ENCODE results near the gene JARID2.

Gene JARID2

DNA sequence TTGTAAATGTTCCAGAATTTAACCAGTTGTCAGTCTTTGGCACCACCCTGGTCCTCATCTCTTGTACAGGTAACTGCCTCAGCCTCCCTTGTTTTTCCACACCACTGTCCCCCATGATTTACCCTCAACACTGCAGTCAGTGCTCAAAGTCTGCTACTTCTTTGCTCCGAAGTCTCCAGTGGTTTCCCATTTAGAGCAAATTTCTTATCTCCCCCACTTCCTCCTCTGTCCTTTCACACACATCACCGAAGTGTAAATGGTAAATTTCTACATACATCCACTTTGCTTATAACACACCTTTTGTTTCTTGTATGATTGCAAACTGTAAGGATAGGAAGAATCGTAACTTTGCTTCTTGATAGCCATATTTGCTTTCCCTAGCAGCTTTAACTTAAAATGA lies 115.3 kb downstream of the JARID2 start:
- H3K36me3 ChIP-seq (ENCODE audit: control insufficient read depth in 4 of 4, insufficient read depth in 4 of 4, low read length in 3 of 4), result peaks cover 0 to 5% (median 0%) of the 10 kb centered on the region in 4 experiments
- H3K9me3 ChIP-seq (ENCODE audit: control extremely low read depth in 1 of 5, control insufficient read depth in 4 of 5, insufficient read depth in 2 of 5, low read depth in 1 of 5, low read length in 4 of 5), result no peaks in the 10 kb centered on the region
- no peak overlapping the region for H3K27ac ChIP-seq (ENCODE audit: insufficient read depth in 1 of 2, low read depth in 1 of 2, low read length in 2 of 2, poor library complexity in 1 of 2, severe bottlenecking in 2 of 2)
- WGBS (ENCODE audit: insufficient coverage), result 33% methylated on average over 1 of the region's 3 CpGs
- peaks cover 25 to 85% (median 70%) of the 10 kb centered on the region in 4 experiments for H3K4me1 ChIP-seq (ENCODE audit: control extremely low read depth in 1 of 4, control insufficient read depth in 4 of 4, insufficient read depth in 4 of 4, low read length in 3 of 4)
- DNase-seq, result no peak
- POLR2A ChIA-PET, result no interaction called here
- no peak overlapping the region for H3K4me3 ChIP-seq (ENCODE audit: control insufficient read depth in 1 of 7, extremely low read depth in 1 of 7, insufficient read depth in 4 of 7, low read depth in 2 of 7, low read length in 6 of 7)
- no peaks in the 10 kb centered on the region for H3K27me3 ChIP-seq (replicated peaks in 2 of 5; ENCODE audit: control insufficient read depth in 4 of 5, insufficient read depth in 5 of 5, low read length in 4 of 5)
- CTCF ChIA-PET, result interaction anchor here (0.6 to 1.5 kb wide), 4 partner anchors 18 to 77 kb away, joined by 3 to 4 read pairs (median 3); no protein-coding TSS in a partner anchor

DNA sequence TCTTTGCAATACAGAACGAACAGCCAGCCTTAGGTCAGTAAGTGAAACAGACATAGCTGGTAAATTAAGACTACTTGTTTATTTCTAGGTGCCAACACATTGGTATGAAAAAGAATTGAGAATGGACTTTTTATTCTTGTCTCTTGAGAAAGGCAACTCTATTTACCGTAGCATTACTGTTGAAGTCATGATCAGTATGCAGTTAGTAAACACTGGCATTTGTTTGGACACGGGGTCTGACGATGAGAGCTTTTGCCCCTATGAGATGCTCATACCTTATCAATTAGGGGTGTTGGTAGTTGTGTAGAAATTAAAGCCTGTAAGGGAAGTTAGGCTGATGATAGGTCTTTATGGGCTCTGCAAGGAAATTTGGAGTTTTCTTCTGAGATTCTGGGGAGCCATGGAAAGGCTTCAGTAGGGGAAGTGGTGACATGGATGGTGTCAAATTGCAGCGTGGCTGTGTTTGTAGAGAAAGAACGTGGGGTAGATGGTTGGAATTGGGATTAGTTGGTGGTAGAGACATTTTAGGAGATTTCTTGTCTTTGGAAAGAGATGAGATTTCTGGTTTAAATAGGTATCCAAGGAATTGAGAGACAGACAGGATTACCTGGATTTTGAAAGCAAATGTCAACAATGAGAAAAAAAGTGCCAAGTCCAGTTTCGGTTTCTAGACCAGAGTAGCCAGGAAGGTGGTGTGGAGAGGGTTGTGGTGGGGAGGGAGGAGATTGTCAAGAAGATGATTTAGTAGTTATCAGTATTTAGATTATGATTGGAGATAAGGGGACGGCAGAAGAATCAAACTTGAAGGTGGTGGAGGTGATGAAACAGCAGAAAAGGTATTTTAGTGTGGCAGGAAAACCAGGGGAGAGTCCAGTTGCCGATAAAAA lies 116.6 kb downstream of the JARID2 start:
- H3K4me1 ChIP-seq (ENCODE audit: control extremely low read depth in 1 of 4, control insufficient read depth in 4 of 4, insufficient read depth in 4 of 4, low read length in 3 of 4), result peaks cover 34 to 86% (median 72%) of the 10 kb centered on the region in 4 experiments
- H3K27ac ChIP-seq (ENCODE audit: insufficient read depth in 1 of 2, low read depth in 1 of 2, low read length in 2 of 2, poor library complexity in 1 of 2, severe bottlenecking in 2 of 2), result peak overlapping the region in 1 of 2 experiments; percentile 28
- no peaks in the 10 kb centered on the region for H3K9me3 ChIP-seq (ENCODE audit: control extremely low read depth in 1 of 5, control insufficient read depth in 4 of 5, insufficient read depth in 2 of 5, low read depth in 1 of 5, low read length in 4 of 5)
- 69% methylated on average over 9 of the region's 9 CpGs for WGBS (ENCODE audit: insufficient coverage)
- H3K27me3 ChIP-seq (replicated peaks in 2 of 5; ENCODE audit: control insufficient read depth in 4 of 5, insufficient read depth in 5 of 5, low read length in 4 of 5), result no peaks in the 10 kb centered on the region
- DNase-seq, result no peak
- POLR2A ChIA-PET, result no interaction called here
- peaks cover 0 to 5% (median 0%) of the 10 kb centered on the region in 4 experiments for H3K36me3 ChIP-seq (ENCODE audit: control insufficient read depth in 4 of 4, insufficient read depth in 4 of 4, low read length in 3 of 4)
- CTCF ChIA-PET, result interaction anchor here (1.3 to 1.5 kb wide), 2 partner anchors 28 to 78 kb away, joined by 3 to 4 read pairs; no protein-coding TSS in a partner anchor
- no peak overlapping the region for H3K4me3 ChIP-seq (ENCODE audit: control insufficient read depth in 1 of 7, extremely low read depth in 1 of 7, insufficient read depth in 4 of 7, low read depth in 2 of 7, low read length in 6 of 7)

GRCh38 chr6:15363164-15363522 lies 117.3 kb downstream of the JARID2 start:
- POLR2A ChIA-PET, result no interaction called here

DNA sequence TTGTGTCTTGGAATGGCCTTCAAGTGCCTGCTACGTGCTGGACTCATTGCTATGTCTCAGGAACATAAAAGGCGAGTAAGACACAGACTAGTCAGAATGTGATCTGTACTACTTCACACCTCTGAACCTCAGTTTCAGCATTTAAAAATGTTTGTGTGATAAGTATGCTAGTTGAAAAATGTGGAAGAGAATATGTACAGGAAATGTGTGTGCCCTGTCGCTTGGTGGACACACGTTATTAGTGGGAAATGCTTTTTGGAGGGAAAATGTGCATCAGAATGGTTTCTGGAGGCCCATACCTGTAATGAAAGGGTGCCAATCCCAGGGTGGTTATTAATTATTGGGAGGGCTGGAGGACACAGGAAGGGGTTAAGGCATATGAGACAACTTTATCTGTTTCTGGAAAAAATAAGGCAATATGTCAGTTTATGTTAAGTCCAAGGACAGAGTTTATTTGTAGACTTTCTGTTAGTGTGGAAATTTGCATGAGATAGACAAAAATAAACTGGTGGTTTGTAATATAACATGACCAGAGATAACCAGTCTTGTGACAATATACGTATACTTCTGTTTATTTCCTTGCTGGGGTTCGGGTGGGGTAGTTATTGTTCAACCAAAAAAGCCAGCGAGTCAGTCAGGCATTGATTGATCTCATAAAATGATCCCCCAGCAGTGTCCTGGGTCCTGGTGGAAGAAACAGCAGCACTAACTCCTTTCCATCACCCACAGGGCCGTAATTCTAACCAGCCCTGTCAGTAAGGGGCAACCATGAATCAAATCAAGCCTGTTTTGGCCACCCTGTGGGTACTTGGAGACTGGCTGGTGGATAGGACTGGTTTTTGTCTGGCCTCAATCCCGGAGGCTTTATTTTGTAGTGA lies 117.9 kb downstream of the JARID2 start:
- peak in 1 of 3 donors; percentile 49 for DNase-seq
- peak overlapping the region in 1 of 2 experiments; percentile 28 for H3K27ac ChIP-seq (ENCODE audit: insufficient read depth in 1 of 2, low read depth in 1 of 2, low read length in 2 of 2, poor library complexity in 1 of 2, severe bottlenecking in 2 of 2)
- ChIA-PET CTCF (no interaction called here), POLR2A (no interaction called here)
- no peaks in the 10 kb centered on the region for H3K9me3 ChIP-seq (ENCODE audit: control extremely low read depth in 1 of 5, control insufficient read depth in 4 of 5, insufficient read depth in 2 of 5, low read depth in 1 of 5, low read length in 4 of 5)
- H3K4me1 ChIP-seq (ENCODE audit: control extremely low read depth in 1 of 4, control insufficient read depth in 4 of 4, insufficient read depth in 4 of 4, low read length in 3 of 4), result peaks cover 37 to 86% (median 74%) of the 10 kb centered on the region in 4 experiments
- H3K36me3 ChIP-seq (ENCODE audit: control insufficient read depth in 4 of 4, insufficient read depth in 4 of 4, low read length in 3 of 4), result peaks cover 0 to 8% (median 0%) of the 10 kb centered on the region in 4 experiments
- H3K4me3 ChIP-seq (ENCODE audit: control insufficient read depth in 1 of 7, extremely low read depth in 1 of 7, insufficient read depth in 4 of 7, low read depth in 2 of 7, low read length in 6 of 7), result peak overlapping the region in 1 of 7 experiments; percentile 3
- WGBS (ENCODE audit: insufficient coverage), result 54% methylated on average over 4 of the region's 9 CpGs
- no peaks in the 10 kb centered on the region for H3K27me3 ChIP-seq (replicated peaks in 2 of 5; ENCODE audit: control insufficient read depth in 4 of 5, insufficient read depth in 5 of 5, low read length in 4 of 5)

More at GRCh38 chr6:15363164-15363522, 117.3 kb downstream of the JARID2 start:
- no peak for DNase-seq
- H3K27ac ChIP-seq (ENCODE audit: insufficient read depth in 1 of 2, low read depth in 1 of 2, low read length in 2 of 2, poor library complexity in 1 of 2, severe bottlenecking in 2 of 2), result peak overlapping the region in 1 of 2 experiments; percentile 28
- peaks cover 36 to 86% (median 74%) of the 10 kb centered on the region in 4 experiments for H3K4me1 ChIP-seq (ENCODE audit: control extremely low read depth in 1 of 4, control insufficient read depth in 4 of 4, insufficient read depth in 4 of 4, low read length in 3 of 4)
- WGBS (ENCODE audit: insufficient coverage), result 83% methylated on average over 3 of the region's 3 CpGs
- H3K27me3 ChIP-seq (replicated peaks in 2 of 5; ENCODE audit: control insufficient read depth in 4 of 5, insufficient read depth in 5 of 5, low read length in 4 of 5), result no peaks in the 10 kb centered on the region
- CTCF ChIA-PET, result no interaction called here
- H3K4me3 ChIP-seq (ENCODE audit: control insufficient read depth in 1 of 7, extremely low read depth in 1 of 7, insufficient read depth in 4 of 7, low read depth in 2 of 7, low read length in 6 of 7), result no peak overlapping the region
- no peaks in the 10 kb centered on the region for H3K9me3 ChIP-seq (ENCODE audit: control extremely low read depth in 1 of 5, control insufficient read depth in 4 of 5, insufficient read depth in 2 of 5, low read depth in 1 of 5, low read length in 4 of 5)
- peaks cover 0 to 5% (median 0%) of the 10 kb centered on the region in 4 experiments for H3K36me3 ChIP-seq (ENCODE audit: control insufficient read depth in 4 of 4, insufficient read depth in 4 of 4, low read length in 3 of 4)

GRCh38 chr6:15364401-15365037 lies 118.7 kb downstream of the JARID2 start:
- H3K4me3 ChIP-seq (ENCODE audit: control insufficient read depth in 1 of 7, extremely low read depth in 1 of 7, insufficient read depth in 4 of 7, low read depth in 2 of 7, low read length in 6 of 7), result peak overlapping the region in 1 of 7 experiments; percentile 3
- H3K27me3 ChIP-seq (replicated peaks in 2 of 5; ENCODE audit: control insufficient read depth in 4 of 5, insufficient read depth in 5 of 5, low read length in 4 of 5), result no peaks in the 10 kb centered on the region
- H3K36me3 ChIP-seq (ENCODE audit: control insufficient read depth in 4 of 4, insufficient read depth in 4 of 4, low read length in 3 of 4), result peaks cover 0 to 11% (median 0%) of the 10 kb centered on the region in 4 experiments
- POLR2A ChIA-PET, result no interaction called here
- CTCF ChIA-PET, result no interaction called here
- DNase-seq, result no peak
- peaks cover 34 to 85% (median 73%) of the 10 kb centered on the region in 4 experiments for H3K4me1 ChIP-seq (ENCODE audit: control extremely low read depth in 1 of 4, control insufficient read depth in 4 of 4, insufficient read depth in 4 of 4, low read length in 3 of 4)
- H3K9me3 ChIP-seq (ENCODE audit: control extremely low read depth in 1 of 5, control insufficient read depth in 4 of 5, insufficient read depth in 2 of 5, low read depth in 1 of 5, low read length in 4 of 5), result no peaks in the 10 kb centered on the region
- WGBS (ENCODE audit: insufficient coverage), result 85% methylated on average over 3 of the region's 6 CpGs
- H3K27ac ChIP-seq (ENCODE audit: insufficient read depth in 1 of 2, low read depth in 1 of 2, low read length in 2 of 2, poor library complexity in 1 of 2, severe bottlenecking in 2 of 2), result peak overlapping the region in 1 of 2 experiments; percentile 63

GRCh38 chr6:15365273-15365687 lies 119.4 kb downstream of the JARID2 start:
- peak; percentile 92 to 97 (median 96) for DNase-seq
- ChIA-PET CTCF (no interaction called here), POLR2A (interaction anchor here (0.6 kb wide), 1 partner anchor 15 kb away, joined by 3 read pairs; no protein-coding TSS in a partner anchor)
- H3K4me1 ChIP-seq (ENCODE audit: control extremely low read depth in 1 of 4, control insufficient read depth in 4 of 4, insufficient read depth in 4 of 4, low read length in 3 of 4), result peaks cover 34 to 88% (median 75%) of the 10 kb centered on the region in 4 experiments
- no peaks in the 10 kb centered on the region for H3K27me3 ChIP-seq (replicated peaks in 2 of 5; ENCODE audit: control insufficient read depth in 4 of 5, insufficient read depth in 5 of 5, low read length in 4 of 5)
- H3K4me3 ChIP-seq (ENCODE audit: control insufficient read depth in 1 of 7, extremely low read depth in 1 of 7, insufficient read depth in 4 of 7, low read depth in 2 of 7, low read length in 6 of 7), result peak overlapping the region in 5 of 7 experiments; percentile 20 to 53 (median 29)
- H3K9me3 ChIP-seq (ENCODE audit: control extremely low read depth in 1 of 5, control insufficient read depth in 4 of 5, insufficient read depth in 2 of 5, low read depth in 1 of 5, low read length in 4 of 5), result no peaks in the 10 kb centered on the region
- H3K36me3 ChIP-seq (ENCODE audit: control insufficient read depth in 4 of 4, insufficient read depth in 4 of 4, low read length in 3 of 4), result peaks cover 0 to 11% (median 0%) of the 10 kb centered on the region in 4 experiments
- WGBS (ENCODE audit: insufficient coverage), result 6% methylated on average over 11 of the region's 13 CpGs
- H3K27ac ChIP-seq (ENCODE audit: insufficient read depth in 1 of 2, low read depth in 1 of 2, low read length in 2 of 2, poor library complexity in 1 of 2, severe bottlenecking in 2 of 2), result peak overlapping the region in 1 of 2 experiments; percentile 63

Measured in common myeloid progenitor, CD34-positive (primary cell).